ENCODE data around the gene FLNC.

DNA sequence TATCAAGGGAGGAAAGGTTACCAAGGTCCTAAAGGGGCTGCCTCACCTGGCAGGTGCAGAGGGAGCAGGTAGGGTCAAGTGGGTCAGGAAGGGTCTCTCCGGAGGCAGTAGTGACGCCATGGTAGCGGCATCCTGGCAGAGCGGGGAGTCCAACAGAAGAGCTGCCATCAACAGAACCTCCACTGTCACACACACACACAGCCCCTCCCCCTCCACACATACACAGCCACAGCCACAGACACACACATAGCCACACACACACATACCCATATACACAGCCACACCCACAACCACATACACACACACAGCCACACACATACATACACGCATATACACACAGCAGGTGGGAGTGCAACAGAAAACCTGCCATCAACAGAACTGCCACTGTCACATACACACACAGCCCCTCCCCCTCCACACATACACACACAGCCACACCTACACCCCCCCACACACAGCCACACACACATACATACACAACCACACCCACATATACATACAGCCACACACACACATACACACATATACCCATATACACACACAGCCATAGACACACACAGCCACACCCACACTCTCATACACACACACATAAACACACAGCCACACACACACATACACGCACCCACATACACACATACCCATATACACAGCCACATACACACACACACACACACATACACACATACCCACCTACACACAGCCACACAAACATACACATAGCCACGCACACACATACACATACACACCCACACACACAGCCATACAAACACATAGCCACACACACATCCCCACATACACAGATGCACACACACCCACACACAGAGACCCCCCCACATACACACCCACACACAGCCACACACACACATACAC, 57.2 kb downstream of the FLNC start:
- TF ChIP-seq, protein P1, sequence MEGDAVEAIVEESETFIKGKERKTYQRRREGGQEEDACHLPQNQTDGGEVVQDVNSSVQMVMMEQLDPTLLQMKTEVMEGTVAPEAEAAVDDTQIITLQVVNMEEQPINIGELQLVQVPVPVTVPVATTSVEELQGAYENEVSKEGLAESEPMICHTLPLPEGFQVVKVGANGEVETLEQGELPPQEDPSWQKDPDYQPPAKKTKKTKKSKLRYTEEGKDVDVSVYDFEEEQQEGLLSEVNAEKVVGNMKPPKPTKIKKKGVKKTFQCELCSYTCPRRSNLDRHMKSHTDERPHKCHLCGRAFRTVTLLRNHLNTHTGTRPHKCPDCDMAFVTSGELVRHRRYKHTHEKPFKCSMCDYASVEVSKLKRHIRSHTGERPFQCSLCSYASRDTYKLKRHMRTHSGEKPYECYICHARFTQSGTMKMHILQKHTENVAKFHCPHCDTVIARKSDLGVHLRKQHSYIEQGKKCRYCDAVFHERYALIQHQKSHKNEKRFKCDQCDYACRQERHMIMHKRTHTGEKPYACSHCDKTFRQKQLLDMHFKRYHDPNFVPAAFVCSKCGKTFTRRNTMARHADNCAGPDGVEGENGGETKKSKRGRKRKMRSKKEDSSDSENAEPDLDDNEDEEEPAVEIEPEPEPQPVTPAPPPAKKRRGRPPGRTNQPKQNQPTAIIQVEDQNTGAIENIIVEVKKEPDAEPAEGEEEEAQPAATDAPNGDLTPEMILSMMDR (conservative IDR thresholded peaks at IDR 0.05 in 1 of 2, IDR thresholded peaks at IDR 0.05 in 1 of 2; ENCODE audit: extremely low read depth in 1 of 2, insufficient read depth in 1 of 2, low read depth in 1 of 2, low read length in 2 of 2), result no peak
- TF ChIP-seq EZH2 (IDR thresholded peaks at IDR 0.05; ENCODE audit: borderline replicate concordance, low read length), result no peak
